GM18526 (cell line): ENCODE data around the gene KRT75.

Experiments used
- POLR2A ChIP-seq: IDR thresholded peaks from 3 replicates; pipeline ENCODE4 v1.6.1; 2011; ENCODE audit not compliant: insufficient read length; ENCODE audit errors: extremely low read depth

KRT75 gene

GRCh38 chr12:52434081-52434733 is at the start of gene KRT75:
Gene KRT75 (minus strand): TSS chr12:52434371. CDS start chr12:52434304, 67 bp downstream.
- no peak for TF ChIP-seq POLR2A

GRCh38 chr12:52480073-52480472 is 45.9 kb upstream of the KRT75 start:
- no peak for TF ChIP-seq POLR2A

DNA sequence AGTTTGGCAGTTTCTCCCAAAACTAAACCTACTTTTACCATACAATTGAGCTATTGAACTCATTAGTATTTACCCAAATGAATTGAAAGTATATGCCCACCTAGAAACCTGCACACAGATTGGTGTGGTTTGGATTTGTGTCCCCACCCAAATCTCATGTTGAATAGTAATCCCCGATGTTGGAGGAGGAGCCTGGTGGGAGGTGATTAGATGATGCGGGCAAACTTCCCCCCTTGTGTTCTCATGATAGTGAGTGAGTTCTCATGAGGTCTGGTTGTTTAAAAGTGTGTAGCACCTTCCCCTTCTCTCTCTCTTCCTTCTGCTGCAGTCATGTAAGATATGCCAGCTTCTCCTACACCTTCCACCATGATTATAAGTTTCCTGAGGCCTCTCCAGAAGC is 43.5 kb upstream of the KRT75 start:
- no peak for TF ChIP-seq POLR2A

GRCh38 chr12:52474212-52474611 is 40.0 kb upstream of the KRT75 start:
- no peak for TF ChIP-seq POLR2A

GRCh38 chr12:52473768-52474167 is 39.6 kb upstream of the KRT75 start, which contains the start of gene KRT6C:
Gene KRT6C (minus strand): TSS chr12:52473805. CDS start chr12:52473737, 68 bp downstream.
- TF ChIP-seq POLR2A, result no peak

DNA sequence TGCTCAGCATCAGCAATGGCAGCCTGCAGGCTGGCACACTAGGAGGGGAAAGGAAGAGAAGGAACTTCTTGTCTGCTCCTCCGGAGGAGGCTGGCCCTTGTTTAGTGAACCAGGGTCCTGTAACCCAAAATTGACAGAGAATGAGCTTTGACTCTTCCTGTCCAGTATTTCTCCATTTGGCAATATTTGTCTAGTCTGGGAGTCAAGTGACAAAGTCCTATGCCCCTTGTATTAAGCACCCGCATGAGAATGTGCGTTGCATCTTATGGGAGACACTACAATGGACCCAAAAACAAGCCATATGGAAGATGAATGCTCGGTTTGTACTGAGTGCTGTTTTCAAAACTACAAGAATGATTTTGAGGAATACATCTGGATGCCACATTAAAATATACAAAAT is 35.7 kb upstream of the KRT75 start:
- TF ChIP-seq POLR2A, result no peak

DNA sequence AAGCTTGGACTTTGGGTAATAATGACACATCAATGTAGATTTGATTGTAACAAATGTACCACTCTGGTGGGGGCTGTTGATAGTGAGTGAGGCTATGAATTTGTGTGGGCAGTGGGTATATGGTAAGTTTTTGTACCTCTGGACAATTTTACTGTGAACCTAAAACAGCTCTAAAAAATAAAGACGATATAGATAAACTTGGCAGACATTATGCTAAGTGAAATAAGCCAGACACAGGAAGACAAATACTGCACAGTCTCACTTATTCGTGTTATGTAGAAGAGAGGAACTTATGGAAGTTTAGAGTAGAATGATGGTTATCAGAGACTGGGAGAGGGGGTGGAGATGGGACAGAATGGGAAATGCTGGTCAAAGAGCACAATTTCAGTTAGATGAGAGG is 30.7 kb upstream of the KRT75 start:
- no peak for TF ChIP-seq POLR2A

DNA sequence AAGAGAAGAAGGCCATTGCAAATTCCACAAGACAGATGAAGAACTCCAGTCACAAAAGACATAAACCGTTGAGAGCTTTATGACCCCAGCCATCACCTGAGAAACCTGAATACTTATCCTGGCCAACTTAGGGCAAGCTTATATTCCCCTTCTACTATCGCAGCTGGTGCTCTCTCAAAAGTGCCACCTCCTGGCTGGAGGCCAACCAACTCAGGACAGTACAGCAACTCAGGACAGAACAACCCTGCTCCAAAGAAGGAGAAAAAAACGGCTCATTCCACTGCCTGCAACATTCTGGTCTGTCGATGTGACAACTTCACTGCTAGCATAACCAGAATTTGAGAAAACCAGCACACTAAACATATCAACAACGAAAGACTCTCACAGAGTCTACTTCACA is 27.5 kb upstream of the KRT75 start:
- TF ChIP-seq POLR2A, result no peak

DNA sequence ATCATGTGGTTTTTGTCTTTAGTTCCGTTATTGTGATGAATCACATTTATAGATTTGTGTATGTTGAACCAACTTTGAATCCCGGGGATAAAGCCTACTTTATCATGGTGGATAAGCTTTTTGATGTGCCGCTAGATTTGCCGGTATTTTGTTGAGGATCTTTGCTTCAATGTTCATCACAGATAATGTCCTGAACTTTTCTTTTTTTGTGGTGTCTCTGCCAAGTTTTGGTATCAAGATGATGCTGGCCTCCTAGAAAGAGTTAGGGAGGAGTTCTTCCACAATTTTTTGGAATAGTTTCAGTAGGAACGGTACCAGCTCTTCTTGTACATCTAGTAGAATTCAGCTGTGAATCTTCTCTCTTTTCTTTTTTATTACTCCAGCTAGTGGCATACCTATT is 24.7 kb upstream of the KRT75 start:
- TF ChIP-seq POLR2A, result no peak

DNA sequence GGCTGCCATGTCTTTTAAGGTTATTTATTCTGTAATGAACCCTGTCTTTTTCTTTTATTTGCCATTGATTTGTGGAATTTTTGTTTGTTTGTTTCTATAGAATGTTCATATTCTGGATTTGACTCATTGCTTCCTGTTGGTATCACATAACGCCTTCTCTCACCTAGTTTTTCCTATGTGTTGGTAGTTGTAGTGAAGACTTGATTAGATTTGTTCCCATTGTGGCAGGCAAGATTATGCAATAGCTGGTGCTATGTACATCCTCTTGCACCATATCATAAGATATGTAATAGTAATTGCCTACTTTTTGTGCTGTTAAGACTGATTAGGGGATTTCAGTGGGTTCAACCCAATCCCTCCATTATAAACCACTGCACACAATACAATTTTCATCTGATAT is 21.6 kb upstream of the KRT75 start:
- TF ChIP-seq POLR2A, result no peak

GRCh38 chr12:52454411-52455201 is 20.4 kb upstream of the KRT75 start:
- no peak for TF ChIP-seq POLR2A

DNA sequence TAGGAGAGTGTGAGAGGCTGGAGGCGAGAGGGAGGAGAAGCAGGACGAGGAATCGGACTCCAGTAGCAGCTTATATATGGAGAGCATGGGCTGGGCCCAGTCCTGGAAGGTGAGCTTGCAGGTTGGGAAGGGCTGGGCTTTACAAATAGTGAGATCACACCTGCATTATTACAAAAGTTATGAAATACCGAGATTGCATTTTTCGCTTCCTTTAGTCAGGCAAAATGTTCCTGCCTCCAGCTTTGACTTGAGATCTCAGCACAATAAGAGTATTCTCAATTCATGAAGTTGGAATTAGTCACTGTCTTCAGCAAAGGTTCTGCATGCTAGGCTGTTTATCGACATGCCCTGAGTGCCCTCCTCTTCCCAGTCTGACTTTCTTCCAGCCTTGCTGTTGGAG is 17.9 kb upstream of the KRT75 start, which contains the start of gene KRT6B:
TSS of gene KRT6B (minus strand) at position 46 of the 400 bp plus-strand sequence. CDS start 68 bp downstream, outside the sequence.
- no peak for TF ChIP-seq POLR2A

DNA sequence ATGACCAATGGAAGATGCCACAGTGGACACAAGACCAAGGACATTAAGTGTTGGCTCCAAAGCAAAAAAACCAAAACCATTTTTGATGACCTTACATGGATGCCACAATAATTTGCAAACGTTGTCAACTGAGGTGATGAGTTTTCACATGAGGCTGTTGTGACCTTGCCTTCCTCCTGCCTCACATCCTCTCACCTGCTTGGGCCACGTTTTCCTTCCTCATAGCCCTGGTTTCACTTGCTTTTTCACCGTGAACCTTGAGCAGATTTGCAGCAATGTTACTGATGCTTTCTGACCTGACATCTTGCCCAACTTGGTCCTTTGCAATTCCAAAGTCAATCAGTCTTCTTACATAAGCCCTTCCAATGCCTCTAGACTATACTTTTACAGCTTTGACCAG is 14.1 kb upstream of the KRT75 start:
- no peak for TF ChIP-seq POLR2A

DNA sequence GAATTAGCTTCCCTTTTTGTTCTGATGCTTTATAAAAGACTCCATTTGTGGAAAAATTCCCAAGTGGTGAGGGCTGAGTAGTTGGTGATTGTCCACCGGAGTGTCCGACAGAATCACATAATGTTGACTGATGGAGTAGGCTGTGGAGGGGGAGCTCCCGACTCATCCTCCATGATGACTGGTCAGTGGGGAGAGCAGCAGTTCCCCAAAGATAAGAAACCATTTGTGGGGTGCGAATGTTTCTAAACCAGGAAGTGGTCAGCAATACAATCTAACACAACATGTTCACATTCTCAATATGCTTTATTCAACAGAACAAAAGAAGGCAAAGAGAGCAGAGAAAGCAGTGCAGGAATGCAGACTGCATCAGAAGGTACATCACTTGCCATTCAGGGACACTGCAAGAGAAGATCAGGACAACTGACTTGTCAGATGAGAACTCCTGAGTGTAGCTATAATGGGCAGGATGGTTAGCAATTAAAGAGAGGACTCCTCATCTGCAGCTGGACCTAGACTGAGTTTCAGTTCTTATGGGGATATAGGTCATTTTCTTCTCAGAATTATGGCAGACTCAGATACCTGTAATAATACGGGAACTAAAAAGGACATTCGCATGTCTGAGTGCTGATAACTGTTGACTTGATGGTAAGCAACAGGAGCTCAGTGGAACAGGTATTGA is 12.3 kb upstream of the KRT75 start:
- no peak for TF ChIP-seq POLR2A

- no peak for TF ChIP-seq POLR2A
These were observed 11.7 kb upstream of the KRT75 start for GRCh38 chr12:52445876-52446275.
